Measurements from ENCODE around the gene FGD6.
A peak's percentile ranks its signal among the peaks of the same experiment; 100 is the strongest.
"Not testable (repeated sequence)": the region's sequence is repeated elsewhere in the genome, so short reads cannot be mapped to it uniquely, and the experiment has no call there.

FGD6 gene

GRCh38 chr12:95204141-95204866, 13.0 kb downstream of the FGD6 start:
- peak; percentile 70 to 84 (median 80) for DNase-seq

GRCh38 chr12:95203487-95204030, 13.7 kb downstream of the FGD6 start:
- no peak for DNase-seq

GRCh38 chr12:95202691-95203486, 14.4 kb downstream of the FGD6 start:
- peak in 2 of 4 experiments; percentile 47 to 51 for DNase-seq

GRCh38 chr12:95201056-95201670, 16.1 kb downstream of the FGD6 start:
- no peak for DNase-seq

- no peak for DNase-seq
Measured at GRCh38 chr12:95200128-95200894, 17.0 kb downstream of the FGD6 start.

- DNase-seq: peak in 3 of 4 experiments; percentile 45 to 57 (median 53)
Measured at GRCh38 chr12:95198914-95199313, 18.4 kb downstream of the FGD6 start.

- no peak for DNase-seq
Measured at GRCh38 chr12:95197636-95198035, 19.6 kb downstream of the FGD6 start.

GRCh38 chr12:95196875-95197569, 20.2 kb downstream of the FGD6 start:
- DNase-seq: not testable (repeated sequence)

GRCh38 chr12:95195122-95195521, 22.1 kb downstream of the FGD6 start:
- DNase-seq: no peak

- no peak for DNase-seq
Measured at GRCh38 chr12:95193139-95193538, 24.1 kb downstream of the FGD6 start.

- DNase-seq: no peak
Measured at GRCh38 chr12:95192271-95192670, 25.0 kb downstream of the FGD6 start.

- DNase-seq: no peak
Measured at GRCh38 chr12:95191060-95191696, 26.1 kb downstream of the FGD6 start.

GRCh38 chr12:95187865-95188415, 29.3 kb downstream of the FGD6 start:
- peak in 2 of 4 experiments; percentile 38 to 40 for DNase-seq

GRCh38 chr12:95185854-95186253, 31.4 kb downstream of the FGD6 start:
- peak in 2 of 4 experiments; percentile 64 to 71 for DNase-seq

- peak in 2 of 4 experiments; percentile 57 to 59 for DNase-seq
Measured at GRCh38 chr12:95185072-95185471, 32.2 kb downstream of the FGD6 start.

- peak; percentile 21 to 72 (median 60) for DNase-seq
Measured at GRCh38 chr12:95184121-95184520, 33.1 kb downstream of the FGD6 start.

GRCh38 chr12:95182868-95183415, 34.3 kb downstream of the FGD6 start:
- peak in 1 of 4 experiments; percentile 19 for DNase-seq

- peak; percentile 43 to 69 (median 55) for DNase-seq
Measured at GRCh38 chr12:95181103-95181502, 36.2 kb downstream of the FGD6 start.

- no peak for DNase-seq
Measured at GRCh38 chr12:95179011-95179410, 38.3 kb downstream of the FGD6 start.

GRCh38 chr12:95178136-95178535, 39.1 kb downstream of the FGD6 start:
- DNase-seq: no peak

All from suppressor macrophage (primary cell).